K562 (cell line): ENCODE measurements around the gene CAMK1D. TPM values are rescaled to one million over a fixed set of nuclear protein-coding genes. Genes with fewer than 3 reads are reported as not detected.

Experiments
- ATAC-seq: fragments of 200-7000 bp; cut with Tn5 transposase; 3 replicates; pipeline ENCODE4 v1.9.1; 2020; ENCODE audit warnings: moderate library complexity
- BruUV-seq: library from RNA; stranded (reverse); fragments of 400-500 nt; replicated peaks from 2 replicates; lab custom pipeline; 2021; lab: Mats Ljungman, UMichigan
- CTCF ChIA-PET: fragments of 300-600 bp; formaldehyde crosslinking; extraction: SDS; loops from one replicate; lab custom pipeline; 2021; ENCODE audit warnings: low intra/inter-chr PET ratio; lab: Yijun Ruan, JAX
- POLR2A ChIA-PET: fragments of 300-600, 350-650 bp; sonication (Branson Sonifier 250); formaldehyde crosslinking; extraction: SDS; loops from one replicate; lab custom pipeline; 2021; ENCODE audit warnings: antibody characterized with exemption, inconsistent platforms; lab: Yijun Ruan, JAX
- DNase-seq, 4 experiments: peaks; one replicate each; pipeline versions ENCODE4 v3.0.0 to v3.0.0-alpha.2; 2011 to 2018; ENCODE audit warnings: low spot score in 3 of 4, mixed read lengths in 3 of 4; ENCODE audit errors: extremely low read depth in 1 of 4
- FAIRE-seq: peaks from 2 replicates; lab custom pipeline; 2011; peaks lifted over from hg19 to GRCh38; lab: Jason Lieb, UNC
- H2AFZ ChIP-seq: 2 replicates; pipeline ENCODE4 v1.6.0; 2011; ENCODE audit warnings: low read depth, low read length, control low read depth, inconsistent platforms
- H3K27ac ChIP-seq: fragments of 200-600 bp; 3 replicates; pipeline ENCODE4 v1.8.0; 2011; ENCODE audit warnings: low read depth, mild to moderate bottlenecking, control low read depth, inconsistent platforms, low read length, moderate library complexity, mixed read lengths; ENCODE audit errors: extremely low read depth
- H3K27me3 ChIP-seq, 2 experiments: fragments of 300-600 bp in 1 of 2; 2 replicates in 1 of 2; 3 replicates in 1 of 2; pipeline versions ENCODE4 v1.6.0 to v1.8.0; 2011; ENCODE audit warnings: inconsistent platforms in 2 of 2, low read length in 2 of 2, mild to moderate bottlenecking in 1 of 2, mixed read lengths in 1 of 2, moderate library complexity in 1 of 2; ENCODE audit not compliant: control insufficient read depth in 2 of 2, insufficient read depth in 2 of 2
- H3K36me3 ChIP-seq: fragments of 300-600 bp; 3 replicates; pipeline ENCODE4 v1.8.0; 2011; ENCODE audit warnings: mild to moderate bottlenecking, low read length, inconsistent platforms; ENCODE audit not compliant: control insufficient read depth, insufficient read depth
- H3K4me1 ChIP-seq, 2 experiments: fragments of 200-600 bp in 1 of 2; replicated peaks in 1 of 2; 2 replicates in 1 of 2; 3 replicates in 1 of 2; pipeline versions ENCODE4 v1.5.1 to v1.8.0; 2011; ENCODE audit warnings: inconsistent platforms in 2 of 2, low read length in 2 of 2, mild to moderate bottlenecking in 1 of 2, mixed read lengths in 1 of 2, moderate library complexity in 1 of 2; ENCODE audit not compliant: control insufficient read depth in 2 of 2, insufficient read depth in 2 of 2
- H3K4me2 ChIP-seq: 2 replicates; pipeline ENCODE4 v1.6.1; 2011; ENCODE audit warnings: low read length, control low read depth, inconsistent platforms, mixed read lengths; ENCODE audit not compliant: insufficient read depth
- H3K4me3 ChIP-seq: fragments of 200-600 bp; sonication (generic), shearing (Covaris generic); 2 replicates; pipeline ENCODE4 v1.5.1; 2016; ENCODE audit warnings: control low read depth, inconsistent platforms
- H3K79me2 ChIP-seq: fragments of 200-600 bp; 3 replicates; pipeline ENCODE4 v1.8.0; 2011; ENCODE audit warnings: low read length, inconsistent platforms; ENCODE audit not compliant: control insufficient read depth, insufficient read depth
- H3K9ac ChIP-seq, 2 experiments: 2 replicates each; pipeline versions ENCODE4 v1.6.0 to v1.6.1; 2011; ENCODE audit warnings: low read depth in 2 of 2, low read length in 2 of 2, control low read depth in 1 of 2, inconsistent platforms in 1 of 2, mild to moderate bottlenecking in 1 of 2, mixed read lengths in 1 of 2; ENCODE audit not compliant: insufficient read depth in 1 of 2
- H3K9me1 ChIP-seq: one replicate; pipeline ENCODE4 v1.6.0; 2011; ENCODE audit warnings: inconsistent platforms, mild to moderate bottlenecking, low read length, moderate library complexity; ENCODE audit not compliant: control insufficient read depth, insufficient read depth
- H3K9me3 ChIP-seq: replicated peaks from 2 replicates; pipeline ENCODE4 v1.5.1; 2011; ENCODE audit warnings: low read depth, low read length, inconsistent platforms; ENCODE audit not compliant: control insufficient read depth, insufficient read depth
- H4K20me1 ChIP-seq: replicated peaks from 2 replicates; pipeline ENCODE4 v1.6.1; 2011; ENCODE audit warnings: low read length, inconsistent platforms, mixed read lengths; ENCODE audit not compliant: control insufficient read depth, insufficient read depth
- BCOR ChIP-seq: fragments of 450-650 bp; IDR thresholded peaks from 2 replicates; pipeline ENCODE4 v1.6.1; 2016
- FOXA1 ChIP-seq: fragments of 450-650 bp; IDR thresholded peaks from 2 replicates; pipeline ENCODE4 v1.6.1; 2016; ENCODE audit warnings: mild to moderate bottlenecking, borderline replicate concordance
- FOXK1 ChIP-seq: sonication (generic); formaldehyde crosslinking; IDR thresholded peaks from 2 replicates; pipeline ENCODE4 v1.8.0; 2022; ENCODE audit warnings: missing genetic modification reagents, mild to moderate bottlenecking, borderline replicate concordance
- HCFC1 ChIP-seq: IDR thresholded peaks from 2 replicates; pipeline ENCODE4 v1.6.1; 2012; ENCODE audit warnings: low read depth, low read length, improper control_type of control experiment
- MCM3 ChIP-seq: fragments of 450-650 bp; IDR thresholded peaks from 2 replicates; pipeline ENCODE4 v1.6.1; 2016
- NEUROD1 ChIP-seq: fragments of 150-350 bp; IDR thresholded peaks from 2 replicates; pipeline ENCODE4 v1.6.1; 2014; ENCODE audit warnings: borderline replicate concordance, low read length, low read depth; ENCODE audit not compliant: partially characterized antibody
- PURB ChIP-seq: sonication (generic); formaldehyde crosslinking; IDR thresholded peaks from 2 replicates; pipeline ENCODE4 v1.9.0; 2021; ENCODE audit warnings: low read depth, mild to moderate bottlenecking, missing genetic modification reagents
- SMARCA4 ChIP-seq: fragments of 450-650 bp; IDR thresholded peaks from 2 replicates; pipeline ENCODE4 v1.6.1; 2016
- SMARCB1 ChIP-seq: IDR thresholded peaks from 2 replicates; pipeline ENCODE4 v1.6.1; 2011; ENCODE audit warnings: improper control_type of control experiment, low read depth; ENCODE audit not compliant: insufficient read length
- SP1 ChIP-seq: sonication (generic); formaldehyde crosslinking; IDR thresholded peaks from 2 replicates; pipeline ENCODE4 v1.8.1; 2022; ENCODE audit warnings: mild to moderate bottlenecking, missing genetic modification reagents
- TCF3 ChIP-seq: sonication (generic); formaldehyde crosslinking; IDR thresholded peaks from 2 replicates; pipeline ENCODE4 v1.4.0; 2020; ENCODE audit warnings: mild to moderate bottlenecking, missing genetic modification reagents
- ZNF12 ChIP-seq: sonication (generic); formaldehyde crosslinking; IDR thresholded peaks from 2 replicates; pipeline ENCODE4 v1.4.0; 2020; ENCODE audit warnings: mild to moderate bottlenecking, missing genetic modification reagents
- ZNF436 ChIP-seq: fragments of 250-450, 450-650 bp; sonication (Bioruptor Pico); formaldehyde crosslinking; IDR thresholded peaks from 2 replicates; pipeline ENCODE4 v1.7.0; 2020; ENCODE audit warnings: mild to moderate bottlenecking
- WGBS: fragments of 100-300 bp; shearing (Covaris generic); methylation state at CpG from one replicate; pipeline ENCODE4 v1.1.6; 2016; ENCODE audit warnings: low coverage, mixed read lengths; ENCODE audit not compliant: insufficient coverage; ENCODE audit errors: missing lambda C conversion rate; 5-methylcytosine and 5-hydroxymethylcytosine counted together
- in situ Hi-C: fragments of 300-500 bp; cut with MboI; formaldehyde crosslinking; loops from 4 replicates; pipeline ENCODE4 v1.15.0; 2018; ENCODE audit warnings: inconsistent platforms, mixed read lengths
- intact Hi-C: fragments of 100-400 bp; cut with micrococcal nuclease; formaldehyde crosslinking; loops from 2 replicates; pipeline ENCODE4 v1.14.2; 2022
- polyA plus RNA-seq, 8 experiments: library from polyadenylated mRNA; depleted of rRNA in 4 of 8; stranded (reverse) in 5 of 8; unstranded in 3 of 8; fragments of >200 nt; fragmentation: Nextera tagmentation in 2 of 8; fragmentation: Illumina TruSeq in 1 of 8; extraction: Ambion mirVana in 2 of 8; extraction: Trizol in 1 of 8; gene quantifications; 2 replicates each; pipeline versions ENCODE4 v1.2.1 to v1.2.3, GENCODE V29; 2011 to 2014; ENCODE audit warnings: inconsistent platforms in 1 of 8, missing spikeins in 1 of 8
- total RNA-seq, 7 experiments: library from RNA; depleted of rRNA in 6 of 7; stranded (reverse); fragments of >200 nt in 6 of 7; fragmentation: Illumina TruSeq in 2 of 7; extraction: Trizol in 2 of 7; gene quantifications; 2 replicates each; pipeline versions ENCODE4 v1.2.1 to v1.2.3, GENCODE V29; 2011 to 2021; ENCODE audit warnings: low replicate concordance in 1 of 7
- TF ChIP-seq, protein P1 (sequence below): fragments of 450-650 bp; IDR thresholded peaks from 2 replicates; pipeline ENCODE4 v1.6.1; 2016
- TF ChIP-seq, protein P2 (sequence below): fragments of 250-450 bp; sonication (Bioruptor Pico); IDR thresholded peaks from 2 replicates; pipeline ENCODE4 v1.6.1; 2021; ENCODE audit warnings: mild to moderate bottlenecking
- TF ChIP-seq, protein P3 (sequence below): fragments of 450-650 bp; formaldehyde crosslinking; IDR thresholded peaks from 2 replicates; pipeline ENCODE4 v1.4.0; 2022; ENCODE audit warnings: missing genetic modification characterization
- TF ChIP-seq, protein P4 (sequence below): fragments of 450-650 bp; IDR thresholded peaks from 2 replicates; pipeline ENCODE4 v1.6.1; 2017; ENCODE audit warnings: mild to moderate bottlenecking, moderate library complexity
- TF ChIP-seq, protein P5 (sequence below): fragments of 250-450 bp; sonication (Bioruptor Pico); IDR thresholded peaks from 2 replicates; pipeline ENCODE4 v1.8.0; 2022; ENCODE audit warnings: inconsistent platforms

Gene CAMK1D
- total and polyA plus RNA-seq, 9 of the 15 experiments (the other 6 are each of a cell fraction or from before 2014, with no cell fraction given), result 0.12 to 0.24 (median 0.20) TPM; not detected in 5

DNA sequence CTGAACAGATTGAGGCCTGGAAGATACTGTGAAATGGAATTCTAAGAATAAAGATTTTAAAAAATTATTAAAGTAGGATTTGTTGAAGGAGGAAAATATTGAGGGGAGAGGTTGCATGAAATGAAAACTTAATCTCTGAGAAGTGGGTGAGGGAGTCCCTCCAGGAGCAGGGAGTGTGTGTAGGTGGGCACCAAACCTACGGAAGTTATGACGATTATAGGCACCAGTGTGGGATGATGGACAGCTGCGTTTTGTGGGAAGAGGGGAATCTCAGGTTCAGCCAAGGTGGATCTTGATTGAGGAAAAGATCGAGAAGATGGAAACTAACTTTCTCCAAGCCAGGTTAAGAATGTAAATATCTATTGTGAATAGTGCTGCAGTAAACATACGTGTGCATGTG, 405.7 kb downstream of the CAMK1D start (continued):
- no peak for TF ChIP-seq HCFC1

DNA sequence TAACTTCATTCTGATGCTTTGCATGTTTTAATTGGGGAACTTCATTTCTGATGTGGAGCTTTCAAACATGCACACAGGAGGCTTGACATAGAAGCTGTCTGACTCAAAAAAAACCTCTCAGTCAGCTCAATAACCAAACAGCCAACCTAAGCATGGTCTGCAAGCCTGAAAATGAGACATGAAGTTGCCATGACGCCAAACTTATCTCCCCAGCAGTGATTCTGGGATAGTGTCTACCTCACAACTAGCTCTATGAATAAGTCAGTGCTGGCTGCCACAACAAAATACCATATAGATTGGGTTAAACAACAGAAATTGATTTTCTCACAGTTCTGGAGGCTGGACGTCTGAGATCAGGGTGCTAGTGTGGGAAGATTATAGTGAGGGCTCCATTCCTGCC, 408.0 kb downstream of the CAMK1D start:
- no peaks in the 10 kb centered on the region for H3K79me2 ChIP-seq
- in situ Hi-C loops (no loop called here), intact Hi-C loops (no loop called here)
- DNase-seq, result no peak
- no peaks in the 10 kb centered on the region for H3K4me1 ChIP-seq
- no peaks in the 10 kb centered on the region for H3K9me3 ChIP-seq
- no peak for TF ChIP-seq FOXK1 (CRISPR knock-in tag)
- TF ChIP-seq ZNF436 (CRISPR knock-in tag), result no peak
- no peak for TF ChIP-seq FOXA1
- TF ChIP-seq, protein P1, sequence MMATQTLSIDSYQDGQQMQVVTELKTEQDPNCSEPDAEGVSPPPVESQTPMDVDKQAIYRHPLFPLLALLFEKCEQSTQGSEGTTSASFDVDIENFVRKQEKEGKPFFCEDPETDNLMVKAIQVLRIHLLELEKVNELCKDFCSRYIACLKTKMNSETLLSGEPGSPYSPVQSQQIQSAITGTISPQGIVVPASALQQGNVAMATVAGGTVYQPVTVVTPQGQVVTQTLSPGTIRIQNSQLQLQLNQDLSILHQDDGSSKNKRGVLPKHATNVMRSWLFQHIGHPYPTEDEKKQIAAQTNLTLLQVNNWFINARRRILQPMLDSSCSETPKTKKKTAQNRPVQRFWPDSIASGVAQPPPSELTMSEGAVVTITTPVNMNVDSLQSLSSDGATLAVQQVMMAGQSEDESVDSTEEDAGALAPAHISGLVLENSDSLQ, result no peak
- TF ChIP-seq SMARCB1, result no peak
- no peak for TF ChIP-seq SMARCA4
- TF ChIP-seq SP1 (CRISPR knock-in tag), result no peak
- TF ChIP-seq, protein P2, sequence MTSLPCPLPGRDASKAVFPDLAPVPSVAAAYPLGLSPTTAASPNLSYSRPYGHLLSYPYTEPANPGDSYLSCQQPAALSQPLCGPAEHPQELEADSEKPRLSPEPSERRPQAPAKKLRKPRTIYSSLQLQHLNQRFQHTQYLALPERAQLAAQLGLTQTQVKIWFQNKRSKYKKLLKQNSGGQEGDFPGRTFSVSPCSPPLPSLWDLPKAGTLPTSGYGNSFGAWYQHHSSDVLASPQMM (CRISPR knock-in tag), result no peak
- no peak for TF ChIP-seq NEUROD1
- TF ChIP-seq, protein P3, sequence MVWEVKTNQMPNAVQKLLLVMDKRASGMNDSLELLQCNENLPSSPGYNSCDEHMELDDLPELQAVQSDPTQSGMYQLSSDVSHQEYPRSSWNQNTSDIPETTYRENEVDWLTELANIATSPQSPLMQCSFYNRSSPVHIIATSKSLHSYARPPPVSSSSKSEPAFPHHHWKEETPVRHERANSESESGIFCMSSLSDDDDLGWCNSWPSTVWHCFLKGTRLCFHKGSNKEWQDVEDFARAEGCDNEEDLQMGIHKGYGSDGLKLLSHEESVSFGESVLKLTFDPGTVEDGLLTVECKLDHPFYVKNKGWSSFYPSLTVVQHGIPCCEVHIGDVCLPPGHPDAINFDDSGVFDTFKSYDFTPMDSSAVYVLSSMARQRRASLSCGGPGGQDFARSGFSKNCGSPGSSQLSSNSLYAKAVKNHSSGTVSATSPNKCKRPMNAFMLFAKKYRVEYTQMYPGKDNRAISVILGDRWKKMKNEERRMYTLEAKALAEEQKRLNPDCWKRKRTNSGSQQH, result no peak
- no peak for TF ChIP-seq BCOR
- TF ChIP-seq, protein P4, sequence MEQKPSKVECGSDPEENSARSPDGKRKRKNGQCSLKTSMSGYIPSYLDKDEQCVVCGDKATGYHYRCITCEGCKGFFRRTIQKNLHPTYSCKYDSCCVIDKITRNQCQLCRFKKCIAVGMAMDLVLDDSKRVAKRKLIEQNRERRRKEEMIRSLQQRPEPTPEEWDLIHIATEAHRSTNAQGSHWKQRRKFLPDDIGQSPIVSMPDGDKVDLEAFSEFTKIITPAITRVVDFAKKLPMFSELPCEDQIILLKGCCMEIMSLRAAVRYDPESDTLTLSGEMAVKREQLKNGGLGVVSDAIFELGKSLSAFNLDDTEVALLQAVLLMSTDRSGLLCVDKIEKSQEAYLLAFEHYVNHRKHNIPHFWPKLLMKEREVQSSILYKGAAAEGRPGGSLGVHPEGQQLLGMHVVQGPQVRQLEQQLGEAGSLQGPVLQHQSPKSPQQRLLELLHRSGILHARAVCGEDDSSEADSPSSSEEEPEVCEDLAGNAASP, result no peak
- TF ChIP-seq, protein P5, sequence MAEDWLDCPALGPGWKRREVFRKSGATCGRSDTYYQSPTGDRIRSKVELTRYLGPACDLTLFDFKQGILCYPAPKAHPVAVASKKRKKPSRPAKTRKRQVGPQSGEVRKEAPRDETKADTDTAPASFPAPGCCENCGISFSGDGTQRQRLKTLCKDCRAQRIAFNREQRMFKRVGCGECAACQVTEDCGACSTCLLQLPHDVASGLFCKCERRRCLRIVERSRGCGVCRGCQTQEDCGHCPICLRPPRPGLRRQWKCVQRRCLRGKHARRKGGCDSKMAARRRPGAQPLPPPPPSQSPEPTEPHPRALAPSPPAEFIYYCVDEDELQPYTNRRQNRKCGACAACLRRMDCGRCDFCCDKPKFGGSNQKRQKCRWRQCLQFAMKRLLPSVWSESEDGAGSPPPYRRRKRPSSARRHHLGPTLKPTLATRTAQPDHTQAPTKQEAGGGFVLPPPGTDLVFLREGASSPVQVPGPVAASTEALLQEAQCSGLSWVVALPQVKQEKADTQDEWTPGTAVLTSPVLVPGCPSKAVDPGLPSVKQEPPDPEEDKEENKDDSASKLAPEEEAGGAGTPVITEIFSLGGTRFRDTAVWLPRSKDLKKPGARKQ (CRISPR knock-in tag), result no peak
- no peak for TF ChIP-seq ZNF12 (CRISPR knock-in tag)
- no peak for TF ChIP-seq TCF3
- TF ChIP-seq MCM3, result no peak
- TF ChIP-seq PURB (CRISPR knock-in tag), result no peak
- no peaks in the 10 kb centered on the region for H3K9me1 ChIP-seq
- no peak for ATAC-seq
- ChIA-PET CTCF (no interaction called here), POLR2A (no interaction called here)
- no peak overlapping the region for H3K4me2 ChIP-seq
- WGBS, result 0% methylated on average over 2 of the region's 2 CpGs
- H3K9ac ChIP-seq, result no peak overlapping the region
- H3K27me3 ChIP-seq, result peaks cover 4 to 14% of the 10 kb centered on the region in 2 experiments; a peak in 3 of 5 replicates
- H2AFZ ChIP-seq, result no peak overlapping the region
- H3K4me3 ChIP-seq, result no peak overlapping the region
- no peak overlapping the region for H3K27ac ChIP-seq
- BruUV-seq, result no TSS peak
- FAIRE-seq, result no peak
- no peaks in the 10 kb centered on the region for H3K36me3 ChIP-seq
- no peaks in the 10 kb centered on the region; the same call in 1 of the 2 replicates for H4K20me1 ChIP-seq
